ENCODE results near the gene ZFYVE1.
"Not testable (repeated sequence)": the region's sequence is repeated elsewhere in the genome, so short reads cannot be mapped to it uniquely, and the experiment has no call there.

Gene ZFYVE1

GRCh38 chr14:72957213-72957612 is 69.7 kb downstream of the ZFYVE1 start:
- DNase-seq = no peak

GRCh38 chr14:72956741-72957140 is 70.2 kb downstream of the ZFYVE1 start:
- not testable (repeated sequence) for DNase-seq

- DNase-seq = no peak
These were observed 74.7 kb downstream of the ZFYVE1 start for GRCh38 chr14:72952171-72952570.

- DNase-seq = peak; percentile 5 to 19
These were observed 78.3 kb downstream of the ZFYVE1 start for GRCh38 chr14:72948481-72949138.

- DNase-seq = no peak
These were observed 79.3 kb downstream of the ZFYVE1 start for GRCh38 chr14:72947366-72948160.

- no peak for DNase-seq
These were observed 80.4 kb downstream of the ZFYVE1 start for GRCh38 chr14:72946491-72946890.

- no peak for DNase-seq
These were observed 81.4 kb downstream of the ZFYVE1 start for GRCh38 chr14:72945356-72946027.

GRCh38 chr14:72943876-72944430 is 83.0 kb downstream of the ZFYVE1 start:
- DNase-seq = no peak

GRCh38 chr14:72942934-72943333 is 84.0 kb downstream of the ZFYVE1 start:
- no peak for DNase-seq

GRCh38 chr14:72941286-72941985 is 85.5 kb downstream of the ZFYVE1 start:
- no peak for DNase-seq

GRCh38 chr14:72939630-72940029 is 87.3 kb downstream of the ZFYVE1 start:
- no peak for DNase-seq

- no peak for DNase-seq
These were observed 94.0 kb downstream of the ZFYVE1 start for GRCh38 chr14:72932893-72933292.

GRCh38 chr14:72929316-72930080 is 97.4 kb downstream of the ZFYVE1 start:
- no peak for DNase-seq

- no peak for DNase-seq
These were observed 98.0 kb downstream of the ZFYVE1 start for GRCh38 chr14:72928872-72929271.

- DNase-seq = peak; percentile 85 to 92
These were observed 100.4 kb downstream of the ZFYVE1 start, which contains the start of gene DCAF4 for GRCh38 chr14:72926292-72927028. TSS of gene DCAF4 (plus strand) at chr14:72926464. CDS start at chr14:72937979, 11,515 bp downstream.

- no peak for DNase-seq
These were observed 101.1 kb downstream of the ZFYVE1 start for GRCh38 chr14:72925815-72926291.

- DNase-seq = no peak
These were observed 101.6 kb downstream of the ZFYVE1 start for GRCh38 chr14:72925171-72925759.

- DNase-seq = no peak
These were observed 102.6 kb downstream of the ZFYVE1 start for GRCh38 chr14:72924337-72924736.

- no peak for DNase-seq
These were observed 105.5 kb downstream of the ZFYVE1 start for GRCh38 chr14:72921396-72921795.

GRCh38 chr14:72920008-72920407 is 106.9 kb downstream of the ZFYVE1 start:
- DNase-seq = no peak

Data from bone marrow (tissue), 2 donors.